WTC11 (cell line): ENCODE measurements around the gene ZNF652. TPM values are rescaled to one million over a fixed set of nuclear protein-coding genes. Genes with fewer than 3 reads are reported as not detected.
"Not testable (repeated sequence)": the region's sequence is repeated elsewhere in the genome, so short reads cannot be mapped to it uniquely, and the experiment has no call there.

Source experiments
- ATAC-seq: fragments of 200-7000 bp; cut with Tn5 transposase; 2 replicates; pipeline ENCODE4 v1.10.0; 2021; ENCODE audit warnings: mild to moderate bottlenecking, moderate library complexity
- CTCF ChIA-PET: fragments of 300-600 bp; sonication (Branson Sonifier 250); formaldehyde crosslinking; loops from one replicate; lab custom pipeline; 2021; ENCODE audit warnings: antibody characterized with exemption; lab: Charles Lee
- POLR2A ChIA-PET: fragments of 350-600 bp; sonication (Branson Sonifier 250); formaldehyde crosslinking; loops from one replicate; lab custom pipeline; 2021; ENCODE audit warnings: antibody characterized with exemption; lab: Charles Lee
- DNase-seq: peaks from one replicate; pipeline ENCODE4 v3.0.0; 2021; ENCODE audit warnings: low spot score
- H3K27ac Mint-ChIP-seq: 2 replicates; pipeline ENCODE4 v1.8.0; 2021; ENCODE audit warnings: mixed read lengths
- H3K27me3 Mint-ChIP-seq: 2 replicates; pipeline ENCODE4 v1.8.0; 2021; ENCODE audit warnings: low read depth, mild to moderate bottlenecking, moderate library complexity, mixed read lengths
- H3K36me3 Mint-ChIP-seq: 2 replicates; pipeline ENCODE4 v1.8.0; 2021; ENCODE audit warnings: mixed read lengths
- H3K4me1 Mint-ChIP-seq: 2 replicates; pipeline ENCODE4 v1.8.0; 2022; ENCODE audit warnings: mixed read lengths
- H3K4me3 Mint-ChIP-seq: 2 replicates; pipeline ENCODE4 v1.8.0; 2021; ENCODE audit warnings: mild to moderate bottlenecking, moderate library complexity, mixed read lengths
- H3K9me3 Mint-ChIP-seq: 2 replicates; pipeline ENCODE4 v1.8.0; 2021; ENCODE audit warnings: mixed read lengths
- ARID4B ChIP-seq: sonication (generic); formaldehyde crosslinking; IDR thresholded peaks from 2 replicates; pipeline ENCODE4 v1.8.0; 2023; ENCODE audit warnings: missing genetic modification reagents, mild to moderate bottlenecking, borderline replicate concordance
- ATF1 ChIP-seq: sonication (generic); formaldehyde crosslinking; IDR thresholded peaks from 2 replicates; pipeline ENCODE4 v1.8.1; 2023; ENCODE audit warnings: mild to moderate bottlenecking, moderate library complexity, missing genetic modification reagents
- ATF2 ChIP-seq: sonication (generic); formaldehyde crosslinking; IDR thresholded peaks from 2 replicates; pipeline ENCODE4 v1.8.1; 2022; ENCODE audit warnings: low read depth, missing genetic modification reagents, borderline replicate concordance
- CBFB ChIP-seq: sonication (generic); formaldehyde crosslinking; IDR thresholded peaks from 2 replicates; pipeline ENCODE4 v1.8.1; 2022; ENCODE audit warnings: mild to moderate bottlenecking, low read depth, missing genetic modification reagents
- CREB1 ChIP-seq: sonication (generic); formaldehyde crosslinking; IDR thresholded peaks from 2 replicates; pipeline ENCODE4 v1.8.0; 2023; ENCODE audit warnings: mild to moderate bottlenecking, missing genetic modification reagents
- ETV6 ChIP-seq: sonication (generic); formaldehyde crosslinking; IDR thresholded peaks from 2 replicates; pipeline ENCODE4 v1.8.1; 2022; ENCODE audit warnings: mild to moderate bottlenecking, missing genetic modification reagents
- GABPB1 ChIP-seq: sonication (generic); formaldehyde crosslinking; IDR thresholded peaks from 2 replicates; pipeline ENCODE4 v1.8.1; 2023; ENCODE audit warnings: mild to moderate bottlenecking, missing genetic modification reagents
- HMGA2 ChIP-seq: fragments of 250-450 bp; sonication (Bioruptor Pico); IDR thresholded peaks from 2 replicates; pipeline ENCODE4 v1.4.0; 2021; ENCODE audit warnings: mild to moderate bottlenecking, moderate library complexity
- IRF1 ChIP-seq: sonication (generic); formaldehyde crosslinking; IDR thresholded peaks from 2 replicates; pipeline ENCODE4 v1.8.0; 2023; ENCODE audit warnings: missing genetic modification reagents
- IRF2 ChIP-seq: sonication (generic); formaldehyde crosslinking; IDR thresholded peaks from 2 replicates; pipeline ENCODE4 v1.8.0; 2022; ENCODE audit warnings: low read depth, missing genetic modification reagents, borderline replicate concordance
- MAX ChIP-seq: sonication (generic); formaldehyde crosslinking; IDR thresholded peaks from 2 replicates; pipeline ENCODE4 v1.8.0; 2022; ENCODE audit warnings: mild to moderate bottlenecking, missing genetic modification reagents
- MYBL2 ChIP-seq: sonication (generic); formaldehyde crosslinking; IDR thresholded peaks from 2 replicates; pipeline ENCODE4 v1.8.1; 2023; ENCODE audit warnings: mild to moderate bottlenecking, moderate library complexity, missing genetic modification reagents
- NFATC4 ChIP-seq: fragments of 250-450 bp; sonication (Bioruptor Pico); IDR thresholded peaks from 2 replicates; pipeline ENCODE4 v1.9.0; 2021; ENCODE audit warnings: mild to moderate bottlenecking
- NFYB ChIP-seq: sonication (generic); formaldehyde crosslinking; conservative IDR thresholded peaks from 2 replicates; pipeline ENCODE4 v1.8.0; 2022; ENCODE audit warnings: low read depth, missing genetic modification reagents
- RELA ChIP-seq: sonication (generic); formaldehyde crosslinking; IDR thresholded peaks from 2 replicates; pipeline ENCODE4 v1.8.1; 2022; ENCODE audit warnings: missing genetic modification reagents, mild to moderate bottlenecking, borderline replicate concordance
- SMAD3 ChIP-seq: sonication (generic); formaldehyde crosslinking; IDR thresholded peaks from 2 replicates; pipeline ENCODE4 v1.8.0; 2022; ENCODE audit warnings: missing genetic modification reagents, mild to moderate bottlenecking, borderline replicate concordance
- SP1 ChIP-seq: sonication (generic); formaldehyde crosslinking; conservative IDR thresholded peaks from 2 replicates; pipeline ENCODE4 v1.8.1; 2022; ENCODE audit warnings: missing genetic modification reagents
- TEAD4 ChIP-seq: sonication (generic); formaldehyde crosslinking; IDR thresholded peaks from 2 replicates; pipeline ENCODE4 v1.8.0; 2022; ENCODE audit warnings: mild to moderate bottlenecking, missing genetic modification reagents
- ZBTB43 ChIP-seq: sonication (generic); formaldehyde crosslinking; IDR thresholded peaks from 2 replicates; pipeline ENCODE4 v1.8.1; 2023; ENCODE audit warnings: mild to moderate bottlenecking, missing genetic modification reagents
- ZNF232 ChIP-seq: sonication (generic); formaldehyde crosslinking; IDR thresholded peaks from 2 replicates; pipeline ENCODE4 v1.8.0; 2022; ENCODE audit warnings: mild to moderate bottlenecking, missing genetic modification reagents
- ZNF263 ChIP-seq: sonication (generic); formaldehyde crosslinking; IDR thresholded peaks from 2 replicates; pipeline ENCODE4 v1.8.1; 2022; ENCODE audit warnings: low read depth, mild to moderate bottlenecking, moderate library complexity, missing genetic modification reagents
- ZSCAN18 ChIP-seq: fragments of 250-450 bp; sonication (Bioruptor Pico); IDR thresholded peaks from 2 replicates; pipeline ENCODE4 v2.1.2; 2022; ENCODE audit warnings: mild to moderate bottlenecking, moderate library complexity
- total RNA-seq: library from RNA; stranded (reverse); gene quantifications from 3 replicates; pipeline ENCODE4 v1.2.3, GENCODE V29; 2021

The ZNF652 gene
- total RNA-seq, 1 experiment from 2014 or later = 40.8 TPM

- POLR2A ChIA-PET = no interaction called here
- Mint-ChIP-seq H3K36me3 (no peaks in the 10 kb centered on the region), H3K4me1 (peaks cover 23% of the 10 kb centered on the region), H3K27me3 (no peaks in the 10 kb centered on the region)
- TF ChIP-seq ATF2 (no peak), IRF1 (CRISPR knock-in tag) (no peak), SP1 (CRISPR knock-in tag) (no peak), NFATC4 (no peak), MAX (CRISPR knock-in tag) (no peak), IRF2 (CRISPR knock-in tag) (no peak), NFYB (CRISPR knock-in tag) (no peak), ARID4B (CRISPR knock-in tag) (no peak), ATF1 (no peak), TEAD4 (CRISPR knock-in tag) (no peak), SMAD3 (CRISPR knock-in tag) (no peak)
- TF ChIP-seq, all 79 proteins: peak for 0
- no peak for ATAC-seq
- CTCF ChIA-PET = interaction anchor here (0.6 kb wide), 1 partner anchor 13 kb away, joined by 3 read pairs; no protein-coding TSS in a partner anchor
- no peak for DNase-seq
- H3K9me3 Mint-ChIP-seq = no peaks in the 10 kb centered on the region
- no peak overlapping the region for H3K27ac Mint-ChIP-seq
- H3K4me3 Mint-ChIP-seq = no peak overlapping the region
Measured at GRCh38 chr17:49280061-49280460, 82.0 kb downstream of the ZNF652 start.

GRCh38 chr17:49279263-49280015 is 82.6 kb downstream of the ZNF652 start:
- H3K27ac Mint-ChIP-seq, H3K36me3 Mint-ChIP-seq, ATAC-seq, H3K4me3 Mint-ChIP-seq, POLR2A ChIA-PET, H3K9me3 Mint-ChIP-seq, H3K27me3 Mint-ChIP-seq, DNase-seq, CTCF ChIA-PET: not testable (repeated sequence)
- H3K4me1 Mint-ChIP-seq = peaks cover 23% of the 10 kb centered on the region

GRCh38 chr17:49278076-49278475 is 84.0 kb downstream of the ZNF652 start:
- Mint-ChIP-seq H3K4me3 (no peak overlapping the region), H3K4me1 (peaks cover 23% of the 10 kb centered on the region), H3K27me3 (no peaks in the 10 kb centered on the region; the same call in 1 of the 2 replicates), H3K36me3 (no peaks in the 10 kb centered on the region), H3K27ac (no peak overlapping the region), H3K9me3 (no peaks in the 10 kb centered on the region)
- ChIA-PET POLR2A (no interaction called here), CTCF (interaction anchor here (3.1 kb wide), 1 partner anchor 13 kb away, joined by 29 read pairs; no protein-coding TSS in a partner anchor)
- DNase-seq (no peak), ATAC-seq (no peak)
- no peak for TF ChIP-seq ZSCAN18 (CRISPR knock-in tag)
- TF ChIP-seq ETV6 (CRISPR knock-in tag) = no peak
- no peak for TF ChIP-seq CREB1 (CRISPR knock-in tag)
- TF ChIP-seq MYBL2 = no peak
- no peak for TF ChIP-seq HMGA2
- no peak for TF ChIP-seq ZBTB43 (CRISPR knock-in tag)
- TF ChIP-seq ZNF232 = no peak
- TF ChIP-seq GABPB1 (CRISPR knock-in tag) = no peak
- no peak for TF ChIP-seq CBFB (CRISPR knock-in tag)
- TF ChIP-seq RELA (CRISPR knock-in tag) = no peak
- TF ChIP-seq ZNF263 (CRISPR knock-in tag) = no peak
